Right ventricle myocardium inferior (tissue), 1 donor: ENCODE measurements around the gene DHRSX. TPM values are rescaled to one million over a fixed set of nuclear protein-coding genes. Genes with fewer than 3 reads are reported as not detected.

Experiments
- ATAC-seq: fragments of 200-7000 bp; cut with Tn5 transposase; one replicate; pipeline ENCODE4 v1.9.1; 2020; ENCODE audit warnings: mild to moderate bottlenecking, moderate library complexity
- DNase-seq: peaks from one replicate; pipeline ENCODE4 v3.0.0; 2021; ENCODE audit errors: missing footprints
- intact Hi-C: fragments of 100-400 bp; cut with DNase I; formaldehyde crosslinking; loops from one replicate; pipeline ENCODE4 v1.11.0; 2022
- total RNA-seq: library from RNA; stranded (reverse); fragmentation: NEBNext Ultra II Directional; extraction: Animal tissue kit (Norgen Biotek cat#: 25700); gene quantifications from one replicate; pipeline ENCODE4 v1.2.1, GENCODE V29; 2021
- donor health status: DM: no; HTN: yes; CAD: no; lungs with severe emphysema.

Gene DHRSX
- total RNA-seq, 1 donor from 2014 or later = 31.0 TPM

GRCh38 chrX:2177541-2177940, 323.2 kb downstream of the DHRSX start:
- intact Hi-C loops = no loop called here
- no peak for ATAC-seq

GRCh38 chrX:2176733-2177132, 324.0 kb downstream of the DHRSX start:
- intact Hi-C loops = no loop called here
- DNase-seq (no peak), ATAC-seq (no peak)

More at GRCh38 chrX:2177541-2177940, 323.2 kb downstream of the DHRSX start:
- no peak for DNase-seq

DNA sequence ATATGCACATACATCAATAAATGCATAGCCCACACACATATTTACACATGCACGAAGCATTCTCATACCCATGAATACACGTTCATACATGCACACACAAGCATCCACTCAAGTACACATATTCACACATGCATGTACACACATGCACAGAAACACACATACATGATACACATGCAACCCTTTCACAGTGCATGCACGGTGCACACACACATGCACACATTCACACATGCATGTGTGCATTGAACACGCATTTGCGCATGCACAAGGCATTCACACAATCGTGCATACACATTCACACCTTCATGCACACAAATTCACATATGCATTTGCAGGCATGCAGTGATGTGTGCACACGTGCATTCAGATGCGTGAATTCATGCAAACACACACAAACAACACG, 324.5 kb downstream of the DHRSX start:
- intact Hi-C loops = no loop called here
- ATAC-seq (no peak), DNase-seq (no peak)

GRCh38 chrX:2172359-2172758, 328.4 kb downstream of the DHRSX start:
- intact Hi-C loops = no loop called here
- ATAC-seq = no peak

More at GRCh38 chrX:2172359-2172758, 328.4 kb downstream of the DHRSX start:
- DNase-seq = no peak

Other genes with a start within 250 kb of the DHRSX start
- gene ZBED1, start within 50 bp of the DHRSX start, total RNA-seq = 64.8 TPM
- gene CD99, start 190.3 kb upstream of the DHRSX start, total RNA-seq = 359 TPM